ENCODE measurements around the gene PACRG. TPM values are rescaled to one million over a fixed set of nuclear protein-coding genes. Genes with fewer than 3 reads are reported as not detected.
A peak's percentile ranks its signal among the peaks of the same experiment; 100 is the strongest.

PACRG gene
- total RNA-seq, 4 donors from 2014 or later, result 1.5 to 10.4 (median 2.1) TPM

GRCh38 chr6:162957062-162957461 is 229.3 kb downstream of the PACRG start:
- TF ChIP-seq EP300 (IDR thresholded peaks at IDR 0.05) (no peak), POLR2A (IDR thresholded peaks at IDR 0.05) (no peak), CTCF (IDR thresholded peaks at IDR 0.05) (no peak)
- Histone ChIP-seq H3K4me1 (no peaks in the 10 kb centered on the region), H3K27ac (no peak overlapping the region), H3K27me3 (no peaks in the 10 kb centered on the region), H3K4me3 (no peak overlapping the region), H3K9me3 (no peaks in the 10 kb centered on the region), H3K36me3 (no peaks in the 10 kb centered on the region)
- no peak for DNase-seq (ENCODE audit: low spot score in 2 of 2)
- WGBS, 2 donors, result 96 to 100% methylated on average over 3 of the region's 3 CpGs

GRCh38 chr6:162960679-162961457 is 233.1 kb downstream of the PACRG start:
- DNase-seq (ENCODE audit: low spot score in 2 of 2), result no peak
- 63 to 64% methylated on average over 3 of the region's 3 CpGs for WGBS, 2 donors
- Histone ChIP-seq H3K4me3 (no peak overlapping the region), H3K27ac (no peak overlapping the region), H3K27me3 (no peaks in the 10 kb centered on the region), H3K4me1 (peaks cover 0 to 5% (median 0%) of the 10 kb centered on the region in 4 donors), H3K36me3 (no peaks in the 10 kb centered on the region), H3K9me3 (no peaks in the 10 kb centered on the region)
- TF ChIP-seq CTCF (IDR thresholded peaks at IDR 0.05), result no peak
- TF ChIP-seq EP300 (IDR thresholded peaks at IDR 0.05), result no peak
- TF ChIP-seq POLR2A (IDR thresholded peaks at IDR 0.05), result no peak

- no peak overlapping the region for H3K4me3 ChIP-seq
- H3K27ac ChIP-seq, result no peak overlapping the region
- no peak for TF ChIP-seq EP300 (IDR thresholded peaks at IDR 0.05)
- no peak for TF ChIP-seq CTCF (IDR thresholded peaks at IDR 0.05)
- peaks cover 0 to 5% (median 0%) of the 10 kb centered on the region in 4 donors for H3K4me1 ChIP-seq
- no peaks in the 10 kb centered on the region for H3K9me3 ChIP-seq
- no peaks in the 10 kb centered on the region for H3K27me3 ChIP-seq
- no peak for DNase-seq (ENCODE audit: low spot score in 2 of 2)
- no peaks in the 10 kb centered on the region for H3K36me3 ChIP-seq
Observed at GRCh38 chr6:162962093-162962492, 234.3 kb downstream of the PACRG start.

- H3K27ac ChIP-seq, result no peak overlapping the region
- no peak overlapping the region for H3K4me3 ChIP-seq
- H3K4me1 ChIP-seq, result peaks cover 0 to 5% (median 0%) of the 10 kb centered on the region in 4 donors
- WGBS, 2 donors, result 84 to 89% methylated on average over 1 of the region's 1 CpG
- H3K9me3 ChIP-seq, result no peaks in the 10 kb centered on the region
- no peaks in the 10 kb centered on the region for H3K27me3 ChIP-seq
- TF ChIP-seq EP300 (IDR thresholded peaks at IDR 0.05), result no peak
- no peaks in the 10 kb centered on the region for H3K36me3 ChIP-seq
- DNase-seq (ENCODE audit: low spot score in 2 of 2), result no peak
Observed at GRCh38 chr6:162963861-162964260, 236.1 kb downstream of the PACRG start.

- no peaks in the 10 kb centered on the region for H3K9me3 ChIP-seq
- H3K36me3 ChIP-seq, result no peaks in the 10 kb centered on the region
- no peak overlapping the region for H3K27ac ChIP-seq
- no peak overlapping the region for H3K4me3 ChIP-seq
- 54 to 55% methylated on average over 6 of the region's 6 CpGs for WGBS, 2 donors
- H3K27me3 ChIP-seq, result no peaks in the 10 kb centered on the region
- peak in 1 of 2 donors; percentile 21 for DNase-seq (ENCODE audit: low spot score in 2 of 2)
- peaks cover 0 to 5% (median 0%) of the 10 kb centered on the region in 4 donors for H3K4me1 ChIP-seq
- TF ChIP-seq POLR2A (IDR thresholded peaks at IDR 0.05) (no peak), EP300 (IDR thresholded peaks at IDR 0.05) (no peak), CTCF (IDR thresholded peaks at IDR 0.05) (no peak)
Observed at GRCh38 chr6:162964488-162965140, 236.8 kb downstream of the PACRG start.
